Stimulated activated CD4-positive, alpha-beta T cell treated with anti-CD3 and anti-CD28 coated beads, Interleukin-12 subunit alpha, Interleukin-12 subunit beta, amount 100 ng/mL, for 24 hours (primary cell): Measurements from ENCODE around the gene PLIN5.

Experiments used
- DNase-seq, 2 experiments: peaks; one replicate each; pipeline ENCODE4 v3.0.0-alpha.2; 2020; ENCODE audit warnings: low read depth in 2 of 2

PLIN5 gene

GRCh38 chr19:4522291-4523002, 12.6 kb downstream of the PLIN5 start:
- no peak for DNase-seq

DNA sequence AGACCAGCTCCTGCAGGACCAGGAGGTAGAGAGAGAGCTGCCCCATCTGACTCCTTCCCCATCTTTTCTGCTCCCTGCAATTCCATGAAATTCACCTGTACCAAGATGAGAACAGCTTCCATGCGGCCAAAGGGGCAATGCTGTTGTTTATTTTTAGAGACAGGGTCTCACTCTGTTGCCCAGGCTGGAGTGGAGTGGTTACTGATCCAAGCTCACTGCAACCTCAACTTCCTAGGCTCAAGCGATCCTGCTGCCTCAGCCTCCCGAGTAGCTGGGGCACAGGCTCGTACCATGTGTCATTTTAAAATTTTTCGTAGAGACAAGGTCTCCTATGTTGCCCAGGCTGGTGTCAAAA, 13.2 kb downstream of the PLIN5 start:
- no peak for DNase-seq

DNA sequence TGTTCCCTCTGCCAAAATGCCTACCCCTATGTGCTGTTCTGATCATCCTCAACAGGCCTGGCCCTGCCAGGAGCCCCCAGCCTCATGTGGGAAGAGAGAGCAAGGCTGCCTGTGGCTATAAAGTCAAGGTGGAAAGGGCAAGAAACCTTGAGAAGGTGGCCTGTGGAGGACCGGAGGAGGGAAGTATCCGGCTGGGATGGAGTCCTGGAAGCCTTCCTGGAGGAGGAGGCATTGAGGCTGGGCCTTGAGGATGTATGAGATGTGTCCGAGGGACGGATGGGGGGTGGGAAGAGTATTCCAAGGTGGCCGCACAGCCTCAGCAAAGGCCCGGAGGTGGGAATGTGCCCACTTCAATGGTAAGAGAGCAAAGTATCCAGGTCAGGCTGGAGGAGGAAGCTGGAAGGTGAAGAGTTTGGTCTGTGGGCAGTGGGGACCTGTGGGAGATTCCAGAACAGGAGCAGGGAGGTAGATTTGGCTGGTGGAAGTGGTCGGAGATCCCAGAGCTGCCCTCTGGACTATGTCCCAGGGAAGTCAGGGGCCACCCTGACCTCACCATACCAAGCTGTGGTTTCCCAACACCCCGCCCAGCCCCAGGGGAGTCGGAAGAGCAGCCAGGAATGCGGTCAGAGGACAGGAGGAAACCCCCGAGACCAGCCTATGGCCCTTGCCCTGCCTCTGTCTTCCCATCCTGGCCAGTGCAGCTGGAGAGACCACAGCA, 13.7 kb downstream of the PLIN5 start:
- DNase-seq, result no peak

DNA sequence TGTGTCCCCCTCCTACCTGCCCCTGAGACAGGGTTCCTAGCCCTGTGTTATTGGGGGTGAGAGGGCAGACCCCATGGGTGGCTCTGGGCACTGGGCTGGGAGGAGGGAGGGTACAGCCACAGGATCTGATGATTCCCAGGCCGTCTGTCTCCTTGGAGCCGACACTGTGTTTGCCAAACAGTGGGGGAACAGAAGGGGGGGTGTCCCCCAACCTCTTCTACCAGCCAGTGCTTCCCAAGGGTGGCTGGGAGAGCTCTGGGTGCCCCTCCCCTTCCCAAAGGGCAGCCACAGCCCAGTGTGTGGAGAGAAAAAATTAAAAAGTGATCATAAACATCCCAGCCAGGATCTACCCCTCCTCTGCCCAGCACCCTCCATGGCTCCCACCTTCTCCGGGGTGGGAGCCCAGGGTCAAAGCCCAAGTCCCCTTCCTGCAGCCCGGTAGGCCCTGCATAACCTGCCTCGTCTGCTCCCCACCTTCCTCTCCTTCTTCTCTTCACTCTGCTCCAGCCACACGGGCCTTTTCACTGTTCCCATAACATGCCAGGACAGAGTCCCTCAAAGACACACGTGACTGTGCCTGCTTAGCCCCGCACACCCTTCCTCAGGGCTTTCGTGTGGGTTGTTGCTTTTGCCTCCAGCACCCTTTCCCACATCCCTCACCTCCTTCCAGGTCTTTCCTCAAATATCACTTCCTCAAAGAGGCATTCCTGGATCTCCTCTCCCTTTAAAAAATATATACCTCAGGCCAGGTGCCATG, 15.3 kb downstream of the PLIN5 start:
- DNase-seq, result no peak

- no peak for DNase-seq
These were observed 15.9 kb downstream of the PLIN5 start for GRCh38 chr19:4519172-4519496.

DNA sequence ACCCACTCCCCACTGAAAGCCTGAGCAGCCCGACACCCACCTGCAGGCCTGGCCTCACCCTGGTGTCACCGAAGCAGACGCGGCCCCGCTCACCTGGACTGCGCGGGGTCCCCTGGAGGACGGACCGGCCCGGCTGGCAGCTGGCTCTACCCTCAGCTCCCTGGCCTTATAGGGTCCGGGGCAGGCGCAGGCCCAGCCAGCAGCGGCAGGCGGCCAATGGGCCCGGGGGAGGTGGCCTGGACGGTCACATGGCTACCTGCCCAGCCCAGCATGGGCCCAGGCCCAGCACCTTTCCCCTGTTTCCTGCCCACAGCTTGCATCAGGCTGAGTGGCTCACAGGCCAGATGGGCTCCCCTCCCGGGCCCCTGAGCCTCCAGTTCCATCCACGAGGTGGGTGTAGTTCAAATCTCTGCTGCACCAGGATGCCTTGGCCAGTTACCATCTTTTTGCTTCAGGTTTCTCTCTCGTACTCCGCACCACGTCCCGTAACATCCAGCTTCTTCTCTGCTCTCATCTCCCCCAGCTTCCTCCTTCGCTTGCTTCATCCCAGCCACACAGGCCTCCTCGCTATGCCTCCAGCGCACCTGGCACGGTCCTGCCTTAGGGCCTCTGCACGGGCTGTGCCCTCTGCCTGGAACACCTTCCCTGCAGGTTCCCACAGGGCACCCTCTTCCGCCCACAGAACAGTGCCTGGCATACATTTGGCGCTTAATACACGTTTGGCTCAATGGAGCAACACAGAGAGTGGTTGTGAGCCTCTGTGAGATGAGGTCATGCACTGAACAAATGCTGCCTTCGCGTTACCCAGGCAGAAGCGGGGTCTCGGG, 16.5 kb downstream of the PLIN5 start, which contains the start of gene PLIN4:
Gene PLIN4, minus strand, starts transcription at position 142 of the 827 bp plus-strand sequence. CDS start 214 bp downstream, outside the sequence.
- DNase-seq, result no peak

- no peak for DNase-seq
These were observed 17.5 kb downstream of the PLIN5 start for GRCh38 chr19:4517451-4518057.

DNA sequence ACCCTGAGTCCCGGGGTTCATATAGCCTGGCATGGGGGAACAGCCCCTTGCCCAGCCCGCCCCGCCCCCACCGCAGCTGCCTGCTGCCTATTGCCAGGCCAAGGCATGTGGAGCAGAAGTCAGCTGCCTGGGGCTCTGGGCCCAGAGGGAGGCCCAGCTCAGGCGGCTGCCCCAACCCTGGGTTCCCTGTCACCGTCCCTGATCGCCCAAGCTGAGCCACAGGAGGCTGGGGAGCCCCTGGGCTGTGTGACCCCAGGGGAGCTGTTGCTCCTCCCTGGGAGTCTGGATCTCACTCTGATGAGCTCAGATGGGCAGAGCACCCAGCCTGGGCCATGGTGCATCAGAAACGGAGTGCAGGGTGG, 18.1 kb downstream of the PLIN5 start:
- no peak for DNase-seq

DNA sequence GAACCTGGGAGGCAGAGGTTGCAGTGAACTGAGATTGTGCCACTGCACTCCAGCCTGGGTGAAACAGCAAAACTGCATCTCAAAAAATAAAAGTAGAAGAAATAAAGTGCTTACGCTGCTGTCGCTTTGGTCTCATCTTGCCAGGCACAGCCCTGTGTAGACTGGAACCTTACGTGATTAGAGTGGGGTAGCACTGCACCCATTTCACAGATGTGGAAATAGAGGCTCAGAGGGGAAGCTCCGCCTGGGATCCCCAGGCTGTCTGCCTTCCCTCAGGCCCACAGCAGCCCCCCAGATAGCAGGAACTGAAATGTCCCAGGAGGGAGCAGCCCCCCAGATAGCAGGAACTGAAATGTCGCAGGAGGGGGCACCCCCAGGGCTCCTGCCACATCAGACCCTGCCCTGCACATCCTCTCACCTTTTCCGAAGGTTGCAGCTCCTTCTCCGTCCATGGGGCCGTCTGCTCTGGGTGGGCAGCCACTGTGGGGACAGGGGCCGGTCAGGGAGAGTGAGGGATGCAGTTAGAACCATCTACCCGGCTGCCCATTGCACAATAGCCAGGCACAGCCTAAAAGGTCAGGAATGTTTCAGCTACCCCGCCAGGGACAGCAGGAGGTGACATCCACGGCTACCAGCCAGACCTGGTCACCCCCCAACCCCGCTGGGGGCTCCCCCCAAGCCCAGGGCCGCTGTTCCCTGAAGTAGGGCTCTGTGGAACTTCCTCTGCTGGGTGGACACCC, 18.7 kb downstream of the PLIN5 start:
- DNase-seq, result no peak

GRCh38 chr19:4515732-4516131, 19.3 kb downstream of the PLIN5 start:
- DNase-seq, result no peak

GRCh38 chr19:4513248-4513647, 21.8 kb downstream of the PLIN5 start:
- DNase-seq, result no peak

DNA sequence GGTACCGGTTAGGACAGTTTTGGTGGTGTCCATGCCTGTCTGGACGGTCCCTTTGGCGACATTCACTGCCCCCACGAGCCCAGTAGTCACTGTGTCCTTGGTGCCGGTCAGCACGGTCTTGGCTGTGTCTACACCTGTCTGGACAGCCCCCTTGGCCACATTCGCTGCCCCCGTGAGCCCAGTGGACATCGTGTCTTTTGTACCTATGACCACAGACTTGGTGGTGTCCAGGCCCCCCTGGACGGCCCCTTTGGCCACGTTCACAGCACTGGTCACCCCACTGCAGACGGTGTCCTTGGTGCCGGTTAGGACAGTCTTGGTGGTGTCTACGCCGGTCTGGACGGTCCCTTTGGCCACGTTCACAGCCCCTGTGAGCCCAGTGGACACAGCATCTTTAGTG, 23.0 kb downstream of the PLIN5 start:
- no peak for DNase-seq

- DNase-seq, result no peak
These were observed 23.5 kb downstream of the PLIN5 start for GRCh38 chr19:4511300-4512054.

- DNase-seq, result no peak
These were observed 24.4 kb downstream of the PLIN5 start for GRCh38 chr19:4510435-4511255.

- DNase-seq, result no peak
These were observed 26.3 kb downstream of the PLIN5 start for GRCh38 chr19:4508698-4509097.

GRCh38 chr19:4507804-4508203, 27.2 kb downstream of the PLIN5 start:
- no peak for DNase-seq

GRCh38 chr19:4507150-4507452, 27.9 kb downstream of the PLIN5 start:
- DNase-seq, result no peak

DNA sequence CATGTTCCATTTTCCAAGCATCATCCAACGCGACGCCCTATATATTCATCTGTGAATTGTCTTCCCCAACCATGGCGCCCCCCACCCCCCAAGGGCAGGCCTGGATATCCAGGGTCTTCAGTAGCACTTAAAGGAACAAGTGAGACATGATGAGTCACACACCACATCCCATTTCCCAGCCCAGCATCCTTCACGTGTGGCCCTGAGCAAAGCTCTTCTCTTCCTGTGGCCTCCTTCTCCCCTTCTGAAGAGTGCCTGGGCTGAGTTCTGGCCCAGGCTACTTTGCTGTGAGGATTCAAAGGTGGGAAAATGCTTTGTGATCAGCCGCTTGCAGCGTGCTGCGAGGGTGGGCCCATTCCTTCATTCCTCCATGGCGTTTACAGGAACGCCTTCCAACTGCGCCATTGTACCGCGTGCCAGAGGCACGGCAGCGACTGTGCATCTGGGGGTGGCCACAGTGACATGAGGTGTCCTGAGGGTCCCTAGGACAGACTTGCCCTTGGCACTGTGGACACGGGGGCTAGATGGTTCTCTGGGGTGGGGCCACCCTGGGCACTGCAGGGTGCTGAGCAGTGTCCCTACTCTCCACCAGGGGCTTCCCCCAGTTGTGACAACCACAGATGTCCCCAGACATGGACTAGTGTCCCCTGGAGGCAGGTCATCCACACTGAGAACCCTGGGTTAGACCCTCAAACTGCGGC, 28.4 kb downstream of the PLIN5 start:
- DNase-seq, result no peak
